Astrocyte of the hippocampus (primary cell): ENCODE results near the gene APC2.
"Not testable (repeated sequence)": the region's sequence is repeated elsewhere in the genome, so short reads cannot be mapped to it uniquely, and the experiment has no call there.

Experiments
- DNase-seq: peaks from one replicate; pipeline ENCODE4 v3.0.0; 2011; ENCODE audit warnings: low read depth, low spot score

APC2 gene

GRCh38 chr19:1477056-1477455, 27.1 kb downstream of the APC2 start:
- not testable (repeated sequence) for DNase-seq

DNA sequence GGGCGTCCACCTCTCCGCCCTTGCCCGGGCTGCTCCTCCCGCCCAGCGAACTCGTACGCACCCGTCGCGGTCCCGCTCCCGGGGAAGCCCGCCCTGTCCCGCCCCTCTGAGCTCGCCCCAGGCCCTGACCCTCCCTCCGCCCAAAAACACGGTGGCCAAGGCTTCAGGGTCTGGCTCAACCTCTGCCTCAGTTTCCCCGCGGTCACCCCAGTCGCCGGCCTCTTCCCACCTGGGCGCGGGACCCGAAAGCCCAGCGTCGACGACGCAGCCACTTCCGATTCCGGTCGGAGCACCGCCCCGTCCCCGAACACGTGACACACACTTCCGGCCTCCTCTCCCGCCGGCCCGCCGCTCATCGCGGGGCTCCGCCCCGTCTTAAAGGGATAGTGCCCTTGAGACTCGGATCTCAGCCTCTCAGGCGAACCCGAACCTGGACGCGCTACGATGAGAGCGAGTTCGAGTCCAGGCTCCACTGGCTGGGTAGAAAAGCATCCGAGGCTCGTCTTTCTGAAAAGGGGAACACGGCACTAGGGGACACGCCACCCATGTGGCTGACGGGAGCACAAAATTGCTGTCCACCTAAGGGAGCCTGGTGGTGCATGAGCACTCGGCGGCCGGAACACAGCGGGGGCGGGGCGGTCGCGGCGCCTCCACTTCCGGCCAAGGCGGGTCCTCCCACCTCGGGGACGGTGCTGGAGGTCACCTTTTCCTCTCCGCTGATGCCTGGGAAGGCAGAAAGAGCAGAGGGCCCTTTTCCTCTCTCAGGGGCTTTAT, 29.2 kb downstream of the APC2 start, which contains the start of gene C19orf25:
Gene C19orf25, minus strand, starts transcription at position 282 of the 774 bp plus-strand sequence. CDS start 312 bp downstream, outside the sequence.
- peak; percentile 98 for DNase-seq

DNA sequence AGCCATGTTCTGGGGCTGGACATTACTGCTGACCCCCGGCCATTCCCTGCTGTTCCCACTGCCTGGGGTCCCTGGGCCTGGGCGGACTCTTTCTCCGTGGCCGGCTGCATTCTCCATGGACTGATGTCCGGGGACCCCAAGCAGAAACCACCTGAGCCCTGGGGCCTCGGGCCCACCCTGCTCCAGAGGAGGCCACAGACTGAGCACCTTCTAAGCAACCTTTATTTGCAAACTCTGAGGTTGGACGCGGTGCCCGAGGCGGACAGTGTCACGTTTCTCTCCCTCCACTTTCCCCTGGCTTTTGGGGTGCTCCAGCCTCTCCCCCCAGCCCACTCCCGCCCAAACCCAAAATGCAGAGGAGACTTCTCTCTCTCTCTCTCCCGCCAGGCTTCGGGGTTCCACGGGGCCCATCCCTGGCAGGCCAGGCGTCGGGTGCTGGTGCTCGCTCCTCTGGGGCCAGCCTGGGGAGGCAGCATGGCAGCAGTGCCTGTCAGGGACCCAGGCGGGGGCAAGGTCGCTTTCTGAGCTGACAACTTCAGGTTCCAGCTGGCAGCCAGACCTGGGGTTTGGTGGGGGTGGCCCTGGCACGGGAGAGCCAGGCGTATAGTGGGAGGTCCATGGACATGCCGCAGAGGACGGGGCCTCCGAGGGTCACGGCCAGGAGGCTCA, 31.4 kb downstream of the APC2 start:
- DNase-seq = no peak

DNA sequence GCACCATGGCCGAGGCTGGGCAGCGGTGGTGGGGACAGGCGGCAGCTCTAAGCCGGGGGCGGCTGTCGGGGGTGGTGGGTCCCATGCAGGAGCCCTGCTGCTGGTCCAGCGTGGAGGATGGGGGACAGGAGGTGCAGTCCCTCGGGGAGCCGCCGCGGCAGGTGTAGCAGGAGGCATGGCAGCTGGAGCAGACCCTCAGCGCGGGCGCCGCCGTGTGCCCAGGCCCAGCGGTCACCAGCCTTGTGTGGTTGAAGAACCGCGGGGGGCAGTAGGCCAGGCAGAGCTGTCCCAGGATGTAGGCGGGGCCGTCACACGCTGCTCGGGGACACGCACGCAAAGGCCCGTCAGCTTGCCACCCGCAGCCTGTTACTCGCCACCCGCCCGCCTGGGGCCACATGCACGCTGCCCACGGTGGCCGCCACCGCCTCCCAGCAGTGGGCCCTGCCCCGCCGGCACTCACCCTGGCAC, 32.0 kb downstream of the APC2 start:
- no peak for DNase-seq

GRCh38 chr19:1482361-1483130, 32.6 kb downstream of the APC2 start:
- no peak for DNase-seq

- DNase-seq = no peak
These were observed 33.4 kb downstream of the APC2 start for GRCh38 chr19:1483131-1483978.

- no peak for DNase-seq
These were observed 34.1 kb downstream of the APC2 start for GRCh38 chr19:1483979-1484428.

- no peak for DNase-seq
These were observed 37.0 kb downstream of the APC2 start for GRCh38 chr19:1486720-1487575.

DNA sequence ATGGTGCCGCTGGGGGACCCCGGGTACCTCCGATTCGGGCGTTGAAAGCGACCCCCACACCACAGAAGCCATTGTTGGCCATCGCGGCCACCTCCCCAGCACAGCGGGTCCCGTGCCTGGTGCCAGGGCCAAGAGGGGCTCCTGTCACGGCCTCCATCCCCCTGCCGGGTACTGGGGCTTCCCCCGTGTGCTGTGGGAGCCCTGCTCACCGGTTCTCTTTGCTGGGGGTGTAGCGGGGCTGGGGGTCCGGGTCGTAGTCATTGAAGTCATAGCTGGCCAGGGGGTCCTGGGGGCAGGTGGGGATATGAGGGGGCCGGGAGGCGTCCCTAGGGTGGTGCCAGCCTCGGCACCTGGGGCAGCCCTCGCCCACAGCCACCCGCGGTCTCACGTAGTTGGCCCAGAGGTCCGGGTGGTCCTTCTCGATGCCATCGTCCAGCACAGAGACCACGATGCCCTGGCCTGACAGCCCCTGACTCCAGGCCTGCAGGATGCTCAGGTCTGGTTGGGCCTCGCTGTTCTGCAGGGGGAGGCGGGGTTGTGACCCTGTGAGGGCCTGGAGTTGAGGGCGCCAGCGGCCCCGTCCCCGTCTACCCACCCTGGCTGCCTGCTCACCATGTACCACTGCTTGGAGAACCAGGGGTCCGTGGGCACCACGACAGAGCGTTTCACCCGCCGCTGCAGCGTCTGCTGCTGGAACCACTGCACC, 37.8 kb downstream of the APC2 start:
- DNase-seq = no peak

DNA sequence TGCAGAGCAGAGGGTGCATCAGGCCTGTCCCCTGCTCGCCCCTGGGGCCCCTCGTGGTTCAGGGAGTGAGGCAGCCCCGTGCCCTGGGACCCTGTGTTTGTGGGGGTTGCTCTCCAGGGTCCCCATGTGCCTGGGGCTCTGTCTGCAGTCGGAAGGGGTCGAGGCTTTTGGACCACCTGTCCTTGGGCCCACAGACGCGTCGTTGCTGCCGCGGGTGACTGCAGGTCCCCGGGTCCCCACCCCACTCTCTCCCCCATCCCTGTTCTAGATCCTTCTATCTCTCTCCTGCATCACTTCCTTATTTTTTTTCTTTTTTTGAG, 38.3 kb downstream of the APC2 start:
- no peak for DNase-seq

GRCh38 chr19:1489463-1490310, 39.8 kb downstream of the APC2 start:
- no peak for DNase-seq

DNA sequence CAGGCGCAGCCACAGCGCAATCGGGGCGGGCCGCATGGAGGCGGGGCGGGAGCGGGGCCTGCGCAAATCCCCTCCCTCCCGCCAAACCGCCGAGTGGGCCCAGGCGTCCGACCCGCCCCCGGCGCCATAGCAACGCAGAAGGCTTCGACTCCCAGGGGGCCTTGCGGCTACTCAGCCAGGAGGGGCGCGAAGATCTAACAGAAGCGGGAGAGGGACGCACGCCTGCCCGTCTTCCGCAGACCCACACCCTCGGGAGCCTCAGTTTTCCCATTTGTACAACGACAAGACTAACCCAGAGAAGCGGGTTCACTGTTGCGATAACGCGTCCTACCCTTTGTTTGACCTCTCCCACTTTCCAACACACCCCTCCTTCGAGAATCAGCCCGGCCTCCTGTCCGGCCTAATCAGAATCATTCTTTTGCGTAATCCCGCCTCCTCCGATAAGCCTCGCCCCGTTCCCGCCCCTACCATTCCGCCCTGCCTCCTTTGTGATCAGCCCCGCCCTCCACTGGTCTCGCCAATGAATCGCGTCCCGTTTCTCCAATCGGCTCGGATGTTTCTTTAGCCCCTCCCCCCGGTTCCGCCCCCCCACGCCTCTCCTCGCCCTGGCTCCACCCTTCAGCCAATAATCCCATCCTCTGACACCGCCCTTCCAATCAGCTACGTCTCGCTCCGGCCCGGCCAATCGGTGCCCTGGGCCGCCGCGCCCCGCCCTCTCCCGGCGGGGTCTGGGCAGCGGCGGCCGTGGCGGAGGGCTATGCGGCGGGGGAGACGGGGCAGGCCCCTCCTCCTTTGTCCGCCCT, 40.6 kb downstream of the APC2 start, which contains the start of gene PCSK4:
Gene PCSK4, minus strand, starts transcription at position 40 of the 803 bp plus-strand sequence. Its CDS starts 4 bp downstream, at position 36.
- DNase-seq = peak; percentile 99

DNA sequence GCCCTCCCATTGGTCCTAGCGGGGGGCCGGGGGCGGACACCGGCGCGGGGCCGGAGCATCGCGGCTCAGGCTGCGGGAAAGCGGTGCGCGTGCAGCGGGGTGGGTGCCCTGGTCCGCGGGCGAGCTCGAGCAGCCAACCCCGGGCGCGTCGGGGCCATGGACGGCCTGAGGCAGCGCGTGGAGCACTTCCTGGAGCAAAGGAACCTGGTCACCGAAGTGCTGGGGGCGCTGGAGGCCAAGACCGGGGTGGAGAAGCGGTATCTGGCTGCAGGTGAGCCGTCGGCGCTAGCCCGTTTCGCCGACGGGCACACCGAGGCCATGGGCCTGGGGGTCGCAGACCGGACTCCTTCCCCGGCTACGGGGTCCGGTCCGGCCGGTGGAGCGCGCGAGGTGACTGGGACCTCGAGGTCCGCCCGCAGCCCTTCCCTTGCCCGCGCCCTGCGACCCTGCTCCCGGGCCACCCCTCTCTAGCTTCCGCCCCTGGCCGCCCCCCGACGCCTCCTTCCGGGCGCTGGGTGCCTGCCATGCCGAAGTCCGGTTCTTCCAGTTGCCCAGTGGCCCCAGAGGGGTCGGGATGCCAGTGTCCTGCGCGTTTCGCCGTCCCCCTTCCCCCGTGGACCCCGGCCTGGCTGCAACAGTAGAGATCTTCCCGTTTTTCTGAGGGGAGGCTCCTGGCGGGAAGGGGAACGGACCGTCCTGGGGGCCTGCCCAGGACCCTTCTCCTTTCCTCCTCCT, 41.4 kb downstream of the APC2 start, which contains the start of gene REEP6:
Gene REEP6, plus strand, starts transcription at position 68 of the 735 bp plus-strand sequence. Its CDS starts 89 bp downstream, at position 157.
- no peak for DNase-seq

DNA sequence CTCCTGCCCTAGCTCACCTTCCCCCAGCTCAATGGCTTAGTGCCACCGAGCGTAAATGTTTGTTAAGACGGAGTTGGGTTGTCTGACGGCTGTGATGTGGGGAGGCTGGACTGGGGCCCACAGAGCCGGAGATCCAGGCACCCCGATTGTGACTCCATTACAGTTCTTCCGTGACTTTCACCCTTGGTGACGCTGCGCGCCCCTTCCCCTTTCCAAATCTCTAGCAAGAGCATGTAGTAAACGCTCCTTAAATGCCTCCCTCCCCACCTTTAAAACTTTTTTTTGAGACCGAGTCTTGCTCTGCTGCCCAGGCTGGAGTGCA, 41.9 kb downstream of the APC2 start:
- no peak for DNase-seq

DNA sequence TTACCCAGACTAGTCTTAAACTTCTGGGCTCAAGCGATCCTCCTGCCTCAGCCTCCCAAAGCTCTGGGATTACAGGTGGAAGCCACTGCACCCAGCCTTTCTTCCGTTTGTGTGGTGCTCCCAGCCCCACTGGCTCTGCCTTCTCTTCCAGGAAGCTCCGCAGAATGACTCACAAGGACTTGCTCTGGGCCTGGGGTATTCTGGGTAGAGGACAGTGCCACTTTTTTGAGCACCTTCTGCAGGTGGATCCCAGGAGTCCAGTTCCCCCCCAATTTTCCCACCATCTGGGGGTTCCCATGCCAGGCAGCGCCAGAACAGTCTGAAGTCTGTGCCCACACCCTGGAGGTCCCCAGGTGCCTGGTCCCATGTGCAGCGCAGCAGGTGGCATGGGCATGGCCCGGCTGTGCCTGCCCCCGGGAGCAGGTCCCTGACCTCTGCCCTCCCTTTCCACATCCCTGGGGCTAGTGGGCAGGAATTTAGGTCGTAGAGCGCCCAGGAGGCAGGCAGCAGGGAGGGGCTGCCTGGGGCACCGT, 42.6 kb downstream of the APC2 start:
- no peak for DNase-seq

DNA sequence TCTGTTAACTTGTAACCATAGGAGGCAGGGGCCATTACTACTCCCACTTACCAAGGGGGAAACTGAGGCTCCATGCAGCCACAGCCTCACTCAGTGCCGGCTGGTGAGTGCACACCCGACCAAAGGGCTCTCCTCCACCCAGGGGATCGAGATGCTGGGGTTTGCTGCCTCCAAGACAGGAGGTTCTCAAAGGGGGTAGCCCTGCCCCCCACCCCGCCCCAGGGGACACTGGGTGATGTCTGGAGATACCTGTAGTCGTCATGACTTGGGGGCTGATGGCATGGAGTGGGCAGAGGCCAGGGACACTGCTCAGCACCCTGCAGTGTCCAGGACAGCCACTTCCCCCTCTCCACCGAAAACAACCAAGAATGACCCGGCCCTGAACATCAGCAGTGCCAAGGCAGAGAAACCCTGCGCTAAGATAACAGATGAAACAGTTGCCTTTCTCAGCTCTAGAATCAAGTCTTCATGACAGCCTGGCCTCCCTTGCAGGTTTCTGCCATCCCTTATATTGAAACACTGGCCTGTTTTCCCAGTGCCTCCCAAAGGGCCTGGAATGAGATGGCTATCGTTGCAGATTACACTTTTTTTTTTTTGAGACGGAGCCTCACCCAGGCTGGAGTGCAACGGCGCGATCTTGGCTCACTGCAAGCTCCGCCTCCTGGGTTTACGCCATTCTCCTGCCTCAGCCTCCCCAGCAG, 44.3 kb downstream of the APC2 start:
- no peak for DNase-seq
